ENCODE data around the gene KCNT1.

DNA sequence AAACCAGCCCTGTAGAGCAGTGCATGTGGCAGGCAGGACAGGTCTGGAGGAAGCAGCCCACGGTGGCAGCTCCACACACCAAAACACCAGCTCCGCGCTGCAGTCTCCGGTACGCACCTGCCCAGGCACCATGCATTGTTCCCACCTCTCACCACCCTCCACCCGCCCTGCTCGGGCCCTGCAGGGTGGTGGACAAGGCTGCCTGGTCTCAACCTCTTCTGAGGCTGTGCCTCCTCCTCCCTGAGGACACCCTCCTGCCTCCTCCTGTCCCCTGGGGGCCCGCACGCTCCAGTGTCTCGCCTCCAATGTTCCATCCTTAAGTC is 96.2 kb downstream of the KCNT1 start:
- TF ChIP-seq, protein P1, sequence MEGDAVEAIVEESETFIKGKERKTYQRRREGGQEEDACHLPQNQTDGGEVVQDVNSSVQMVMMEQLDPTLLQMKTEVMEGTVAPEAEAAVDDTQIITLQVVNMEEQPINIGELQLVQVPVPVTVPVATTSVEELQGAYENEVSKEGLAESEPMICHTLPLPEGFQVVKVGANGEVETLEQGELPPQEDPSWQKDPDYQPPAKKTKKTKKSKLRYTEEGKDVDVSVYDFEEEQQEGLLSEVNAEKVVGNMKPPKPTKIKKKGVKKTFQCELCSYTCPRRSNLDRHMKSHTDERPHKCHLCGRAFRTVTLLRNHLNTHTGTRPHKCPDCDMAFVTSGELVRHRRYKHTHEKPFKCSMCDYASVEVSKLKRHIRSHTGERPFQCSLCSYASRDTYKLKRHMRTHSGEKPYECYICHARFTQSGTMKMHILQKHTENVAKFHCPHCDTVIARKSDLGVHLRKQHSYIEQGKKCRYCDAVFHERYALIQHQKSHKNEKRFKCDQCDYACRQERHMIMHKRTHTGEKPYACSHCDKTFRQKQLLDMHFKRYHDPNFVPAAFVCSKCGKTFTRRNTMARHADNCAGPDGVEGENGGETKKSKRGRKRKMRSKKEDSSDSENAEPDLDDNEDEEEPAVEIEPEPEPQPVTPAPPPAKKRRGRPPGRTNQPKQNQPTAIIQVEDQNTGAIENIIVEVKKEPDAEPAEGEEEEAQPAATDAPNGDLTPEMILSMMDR (conservative IDR thresholded peaks at IDR 0.05) = no peak
- TF ChIP-seq EZH2 (IDR thresholded peaks at IDR 0.05; ENCODE audit: low read depth) = no peak
